ENCODE data around the gene AGAP3.

The AGAP3 gene

DNA sequence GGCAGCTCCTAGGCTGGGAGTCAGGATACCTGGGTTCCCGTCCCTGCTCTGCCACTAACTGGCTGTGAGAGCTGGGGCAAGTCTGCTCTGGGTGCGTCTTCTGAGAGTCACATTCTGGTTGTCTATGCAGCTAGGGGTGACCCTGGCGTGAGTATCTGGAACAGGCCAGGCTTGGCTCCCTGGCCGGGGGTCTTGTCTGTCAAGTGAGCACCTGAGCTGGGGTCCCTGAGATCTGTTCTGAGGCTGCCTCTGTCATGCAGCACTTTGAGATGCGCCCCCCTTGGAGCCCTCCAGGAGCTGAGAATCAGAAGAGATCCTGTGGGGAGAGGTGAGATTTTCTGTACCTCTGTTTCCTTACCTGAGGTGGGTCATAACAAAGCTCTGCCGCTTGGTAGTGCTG, 7.5 kb downstream of the AGAP3 start:
- no peak for TF ChIP-seq POLR2AphosphoS5 (IDR thresholded peaks at IDR 0.05; ENCODE audit: low read depth, low read length)
- no peak for TF ChIP-seq TAF1 (IDR thresholded peaks at IDR 0.05; ENCODE audit: borderline replicate concordance, low read depth, low read length)
- no peak for TF ChIP-seq POLR2A (IDR thresholded peaks at IDR 0.05; ENCODE audit: low read depth, low read length)
- no peak for DNase-seq (ENCODE audit: insufficient read length)
- FAIRE-seq, result no peak

DNA sequence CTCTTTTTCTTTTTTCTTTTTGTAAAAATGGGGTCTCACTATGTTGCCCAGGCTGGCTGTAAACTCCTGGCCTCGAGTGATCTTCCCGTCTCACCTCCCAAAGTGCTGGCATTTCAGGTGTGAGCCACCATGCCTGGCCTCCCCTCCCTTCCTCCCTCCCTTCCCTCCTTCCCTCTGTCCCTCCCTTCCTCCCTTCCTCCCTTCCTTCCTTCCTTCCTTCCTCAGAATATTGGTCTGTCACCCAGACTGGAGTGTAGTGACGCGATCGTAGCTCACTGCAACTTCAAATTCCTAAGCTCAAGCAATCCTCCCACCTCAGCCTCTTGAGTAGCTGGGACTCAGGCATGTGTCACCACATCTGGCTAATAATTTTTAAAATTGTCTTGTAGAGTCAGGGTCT, 8.4 kb downstream of the AGAP3 start:
- FAIRE-seq (no peak), DNase-seq (ENCODE audit: insufficient read length) (no peak)
- TF ChIP-seq TAF1 (IDR thresholded peaks at IDR 0.05; ENCODE audit: borderline replicate concordance, low read depth, low read length) (no peak), POLR2A (IDR thresholded peaks at IDR 0.05; ENCODE audit: low read depth, low read length) (no peak), POLR2AphosphoS5 (IDR thresholded peaks at IDR 0.05; ENCODE audit: low read depth, low read length) (no peak)

DNA sequence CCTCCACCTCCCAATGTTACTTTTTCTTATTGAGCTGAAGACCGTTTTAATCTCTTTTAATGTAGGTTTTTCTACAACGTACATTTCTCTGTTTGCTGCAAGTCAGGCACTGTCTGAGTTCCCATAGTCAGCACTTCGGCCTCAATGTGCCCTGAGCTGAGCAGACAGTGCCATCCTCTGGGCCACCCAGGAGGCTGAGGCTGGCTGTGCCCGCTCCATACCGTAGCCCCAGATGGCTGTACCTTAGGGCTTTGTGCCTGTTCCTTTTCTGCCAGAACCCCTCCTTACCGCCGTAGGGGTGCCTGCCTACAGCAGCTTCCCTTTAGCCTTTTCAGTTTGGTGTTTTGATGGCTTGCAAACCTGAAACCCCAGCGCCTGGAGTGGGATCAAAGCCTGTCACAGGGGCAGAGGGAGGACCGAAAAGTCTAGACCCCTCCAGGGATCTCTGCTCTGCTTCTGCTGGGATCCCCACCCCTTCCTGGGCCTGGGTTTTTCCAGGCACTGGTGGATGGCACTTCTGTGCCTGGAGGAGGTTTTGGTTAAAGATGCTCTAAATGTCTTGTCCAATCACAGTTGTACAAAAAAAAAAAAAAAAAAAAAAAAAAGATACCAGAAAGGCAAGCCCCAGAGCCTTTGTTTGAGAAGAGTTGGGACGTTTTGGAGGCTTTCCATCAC, 9.0 kb downstream of the AGAP3 start:
- DNase-seq (ENCODE audit: insufficient read length) (no peak), FAIRE-seq (no peak)
- no peak for TF ChIP-seq POLR2AphosphoS5 (IDR thresholded peaks at IDR 0.05; ENCODE audit: low read depth, low read length)
- TF ChIP-seq POLR2A (IDR thresholded peaks at IDR 0.05; ENCODE audit: low read depth, low read length), result no peak
- TF ChIP-seq TAF1 (IDR thresholded peaks at IDR 0.05; ENCODE audit: borderline replicate concordance, low read depth, low read length), result no peak

DNA sequence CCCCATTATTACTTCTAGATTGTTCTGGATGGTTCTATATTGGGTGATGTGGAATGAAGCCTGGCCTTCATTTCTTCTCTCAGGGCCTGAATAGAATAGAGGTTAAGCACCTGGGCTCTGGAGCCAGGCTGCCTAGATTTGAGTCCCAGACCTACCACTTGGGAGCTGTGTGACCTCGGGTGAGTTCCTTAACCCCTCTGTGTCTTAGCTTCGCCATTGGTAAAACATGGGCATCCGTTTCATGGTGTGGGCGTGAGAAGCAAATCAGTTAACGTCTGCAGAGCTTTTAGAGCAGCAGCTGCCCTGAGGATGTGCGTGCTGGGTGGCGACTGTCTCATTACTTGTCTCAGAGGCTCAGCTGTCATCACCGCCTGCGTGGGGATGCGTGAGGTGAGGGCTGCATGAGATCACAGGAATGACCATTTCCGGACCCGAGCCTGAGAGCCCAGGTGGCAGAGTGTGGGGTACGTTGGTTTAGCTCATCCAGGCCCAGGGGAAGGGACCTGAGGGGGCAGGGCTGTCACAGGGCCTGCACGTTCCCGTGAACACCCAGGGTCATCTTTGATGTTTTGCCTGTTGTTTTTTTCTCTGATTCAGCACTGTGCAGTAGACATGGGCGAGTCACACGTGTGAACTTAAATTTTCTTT, 9.7 kb downstream of the AGAP3 start:
- DNase-seq (ENCODE audit: insufficient read length) (no peak), FAIRE-seq (no peak)
- TF ChIP-seq POLR2AphosphoS5 (IDR thresholded peaks at IDR 0.05; ENCODE audit: low read depth, low read length) (no peak), POLR2A (IDR thresholded peaks at IDR 0.05; ENCODE audit: low read depth, low read length) (no peak), TAF1 (IDR thresholded peaks at IDR 0.05; ENCODE audit: borderline replicate concordance, low read depth, low read length) (no peak)

DNA sequence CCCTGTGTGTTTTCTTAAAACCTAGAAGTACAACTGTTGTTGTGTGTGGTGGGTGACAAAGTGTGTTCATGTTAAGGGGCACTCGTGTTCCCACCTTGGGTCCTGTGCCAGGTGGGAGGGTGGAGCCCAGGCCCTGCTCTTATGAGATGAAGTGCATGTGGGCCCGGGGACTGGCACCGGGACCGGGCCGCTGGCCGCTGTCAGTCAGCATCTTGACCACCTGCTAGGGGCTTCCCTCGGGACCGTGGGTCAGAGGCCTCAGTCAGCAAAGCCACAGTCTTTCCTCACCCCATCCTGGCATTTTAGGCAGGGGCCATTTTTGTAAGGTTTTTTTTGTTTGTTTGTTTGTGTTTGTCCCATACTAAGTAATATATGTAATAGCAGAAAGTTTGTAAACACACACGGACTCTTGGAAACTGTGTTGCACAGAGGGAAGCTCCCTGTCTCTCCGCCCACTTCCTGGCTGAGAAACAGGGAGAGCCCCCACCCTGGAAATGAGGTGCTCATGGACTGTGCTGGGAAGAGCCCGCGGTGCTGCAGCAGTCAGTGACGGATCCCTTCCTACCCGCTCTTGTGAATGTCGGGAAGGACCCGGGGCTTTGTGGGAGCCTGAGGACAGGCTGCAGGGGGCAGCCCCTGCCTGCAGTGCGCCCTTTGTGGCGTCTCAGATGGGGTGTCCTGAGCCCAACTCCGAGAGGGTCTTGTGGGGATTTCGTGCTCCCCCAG, 13.4 kb downstream of the AGAP3 start:
- FAIRE-seq (no peak), DNase-seq (ENCODE audit: insufficient read length) (no peak)
- no peak for TF ChIP-seq POLR2A (IDR thresholded peaks at IDR 0.05; ENCODE audit: low read depth, low read length)
- TF ChIP-seq TAF1 (IDR thresholded peaks at IDR 0.05; ENCODE audit: borderline replicate concordance, low read depth, low read length), result no peak
- no peak for TF ChIP-seq POLR2AphosphoS5 (IDR thresholded peaks at IDR 0.05; ENCODE audit: low read depth, low read length)

DNA sequence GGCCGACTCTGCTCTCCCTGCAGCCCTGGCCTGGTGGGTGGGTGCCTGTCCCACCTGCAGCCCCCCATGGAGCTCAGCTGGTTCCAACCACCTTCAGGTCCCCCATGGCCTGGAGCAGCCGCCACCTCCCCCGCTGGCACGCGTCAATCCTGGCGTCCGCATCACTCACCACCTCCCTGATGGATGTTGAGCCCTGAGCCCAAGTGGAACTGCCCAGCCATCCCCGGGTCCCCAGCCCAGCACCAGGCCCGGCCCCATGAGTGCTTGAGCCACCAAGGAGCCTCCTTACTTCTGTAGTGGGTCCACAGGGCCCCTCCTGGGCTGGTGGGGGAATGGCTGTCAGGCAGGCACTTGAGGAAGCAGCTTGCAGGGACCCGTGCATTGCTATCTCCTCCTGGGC, 14.6 kb downstream of the AGAP3 start:
- DNase-seq (ENCODE audit: insufficient read length), result no peak
- FAIRE-seq, result no peak
- no peak for TF ChIP-seq POLR2AphosphoS5 (IDR thresholded peaks at IDR 0.05; ENCODE audit: low read depth, low read length)
- no peak for TF ChIP-seq TAF1 (IDR thresholded peaks at IDR 0.05; ENCODE audit: borderline replicate concordance, low read depth, low read length)
- no peak for TF ChIP-seq POLR2A (IDR thresholded peaks at IDR 0.05; ENCODE audit: low read depth, low read length)

DNA sequence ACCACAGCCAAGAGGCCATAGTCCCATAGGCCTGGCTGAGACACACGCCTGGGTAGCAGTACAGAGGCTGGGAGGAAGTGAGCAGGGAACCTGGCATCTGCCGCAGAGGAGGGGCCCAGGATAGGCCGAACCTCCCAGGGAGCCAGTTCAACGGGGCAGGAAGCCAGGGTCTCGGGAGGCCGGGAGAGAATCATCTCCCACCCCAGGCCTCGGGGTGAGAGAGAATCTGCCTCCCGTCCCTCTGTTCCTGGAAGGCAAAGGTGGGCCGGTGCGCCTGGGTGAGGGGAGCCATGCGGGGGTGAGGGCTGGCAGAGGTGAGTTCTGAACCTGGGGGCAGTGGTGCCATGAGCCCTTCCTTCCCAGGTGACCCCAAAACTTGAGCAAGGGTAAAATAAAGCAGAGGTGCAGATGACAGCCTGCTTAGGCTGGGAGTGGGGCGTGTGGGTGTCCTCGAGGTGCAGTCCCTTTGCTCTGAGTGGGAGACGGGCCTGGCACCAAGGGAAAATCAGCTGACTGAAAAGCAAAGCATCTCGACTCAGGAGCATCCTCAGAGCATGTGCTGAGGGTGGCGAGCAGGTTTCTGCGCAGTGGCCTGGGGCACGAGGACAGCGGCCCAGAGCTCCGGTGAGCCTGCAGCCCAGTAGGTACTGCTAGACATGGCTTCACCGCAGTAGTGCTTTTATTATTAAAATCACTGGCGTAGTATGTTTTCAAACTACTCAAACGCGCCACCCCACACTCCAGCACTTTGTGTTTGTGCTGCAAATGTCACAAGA, 15.5 kb downstream of the AGAP3 start:
- no peak for FAIRE-seq
- no peak for DNase-seq (ENCODE audit: insufficient read length)
- TF ChIP-seq POLR2A (IDR thresholded peaks at IDR 0.05; ENCODE audit: low read depth, low read length) (no peak), TAF1 (IDR thresholded peaks at IDR 0.05; ENCODE audit: borderline replicate concordance, low read depth, low read length) (no peak), POLR2AphosphoS5 (IDR thresholded peaks at IDR 0.05; ENCODE audit: low read depth, low read length) (no peak)

DNA sequence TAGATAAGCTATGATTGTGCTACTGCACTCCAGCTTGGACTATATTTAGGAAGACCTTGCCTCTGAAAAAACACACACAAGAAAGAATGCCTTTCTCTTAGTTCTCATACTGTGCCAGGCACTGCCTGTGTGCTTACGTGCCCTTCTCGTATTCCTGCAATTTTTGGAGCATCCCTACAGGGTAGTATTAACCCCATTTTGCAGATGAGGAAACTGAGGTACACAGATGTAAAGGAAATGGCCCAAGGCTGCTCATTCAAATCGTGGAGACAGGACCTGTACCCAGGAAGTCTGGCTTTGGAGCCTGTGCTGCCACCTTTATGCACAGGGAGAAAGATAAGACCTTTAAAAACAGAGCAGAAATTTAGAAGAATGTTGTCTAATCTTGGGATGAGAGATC, 16.7 kb downstream of the AGAP3 start:
- TF ChIP-seq TAF1 (IDR thresholded peaks at IDR 0.05; ENCODE audit: borderline replicate concordance, low read depth, low read length) (no peak), POLR2A (IDR thresholded peaks at IDR 0.05; ENCODE audit: low read depth, low read length) (no peak)
- DNase-seq (ENCODE audit: insufficient read length) (no peak), FAIRE-seq (no peak)

DNA sequence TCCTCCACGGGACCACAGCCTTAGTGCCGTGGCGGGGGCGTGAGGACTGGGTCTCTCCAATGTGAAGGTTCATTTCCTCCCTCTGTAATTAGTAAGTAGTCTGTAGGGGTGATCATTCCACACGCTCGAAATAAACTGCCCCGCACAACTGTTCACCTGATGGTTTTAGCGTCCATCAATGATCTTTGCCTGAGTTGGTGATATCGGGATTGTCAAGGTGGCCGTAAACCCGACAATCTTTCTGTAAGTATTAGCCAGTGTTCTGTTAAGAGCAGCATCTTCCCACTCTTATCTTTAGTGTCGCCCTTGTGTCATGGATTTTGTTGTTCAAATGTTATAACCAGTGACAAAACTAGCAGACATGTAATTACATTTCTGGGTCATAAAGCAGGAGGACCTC, 17.7 kb downstream of the AGAP3 start:
- TF ChIP-seq POLR2AphosphoS5 (IDR thresholded peaks at IDR 0.05; ENCODE audit: low read depth, low read length) (no peak), TAF1 (IDR thresholded peaks at IDR 0.05; ENCODE audit: borderline replicate concordance, low read depth, low read length) (no peak), POLR2A (IDR thresholded peaks at IDR 0.05; ENCODE audit: low read depth, low read length) (no peak)
- DNase-seq (ENCODE audit: insufficient read length) (no peak), FAIRE-seq (no peak)

DNA sequence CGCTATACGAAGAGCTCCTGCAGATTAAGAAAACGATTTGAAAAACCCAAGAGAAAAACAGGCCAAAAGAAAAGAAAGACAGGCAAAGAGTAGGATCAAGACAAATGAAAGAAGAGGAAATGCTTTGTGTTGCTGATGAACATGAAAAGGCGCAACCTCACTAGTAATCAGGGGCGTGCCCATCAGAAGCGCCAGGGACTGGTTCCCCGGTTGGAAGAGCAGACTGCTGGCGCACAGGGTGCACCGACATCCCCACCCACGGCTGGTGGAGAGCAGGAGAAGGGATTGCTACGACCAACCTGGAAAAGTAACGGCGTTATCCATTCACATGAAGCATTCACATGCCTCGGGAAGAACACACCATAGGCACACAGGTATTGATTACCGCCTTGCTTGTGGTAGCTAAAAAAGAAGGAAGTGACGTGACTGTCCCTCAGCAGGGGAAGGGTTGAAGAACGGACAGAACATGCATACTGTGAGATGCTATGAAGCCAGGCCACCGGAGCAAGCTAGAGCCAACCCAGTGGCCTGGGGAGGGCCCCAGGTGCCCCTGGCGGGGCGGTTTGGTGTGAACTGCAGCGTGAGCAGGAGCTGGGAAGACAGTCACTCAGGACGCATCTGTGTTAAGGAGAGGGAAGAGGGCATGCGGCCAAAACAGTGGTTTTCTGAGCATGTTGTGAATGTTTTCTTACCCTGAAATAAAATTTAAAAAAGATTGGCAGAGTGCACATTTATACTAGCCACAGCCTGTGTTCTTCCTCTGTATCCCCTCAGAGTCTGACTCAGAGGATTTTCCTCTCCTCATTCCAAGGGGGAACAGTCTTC, 18.3 kb downstream of the AGAP3 start:
- TF ChIP-seq TAF1 (IDR thresholded peaks at IDR 0.05; ENCODE audit: borderline replicate concordance, low read depth, low read length) (no peak), POLR2A (IDR thresholded peaks at IDR 0.05; ENCODE audit: low read depth, low read length) (no peak), POLR2AphosphoS5 (IDR thresholded peaks at IDR 0.05; ENCODE audit: low read depth, low read length) (no peak)
- FAIRE-seq (no peak), DNase-seq (ENCODE audit: insufficient read length) (no peak)

Data from GM12892 (cell line).